KMS-11 (cell line): ENCODE results near the gene TMEM108.

Experiments
- H2AFZ ChIP-seq: fragments of 200-600 bp; sonication (generic); 2 replicates; pipeline ENCODE4 v1.6.1; 2016; ENCODE audit warnings: antibody characterized with exemption, mixed run types, low read depth
- H3K27ac ChIP-seq: fragments of 200-600 bp; sonication (generic); 2 replicates; pipeline ENCODE4 v1.6.1; 2016; ENCODE audit warnings: mild to moderate bottlenecking, mixed run types
- H3K27me3 ChIP-seq: fragments of 200-600 bp; sonication (generic); 2 replicates; pipeline ENCODE4 v1.6.1; 2017; ENCODE audit warnings: mild to moderate bottlenecking, low read depth, mixed run types, moderate library complexity; ENCODE audit not compliant: insufficient read depth
- H3K36me3 ChIP-seq: fragments of 200-600 bp; sonication (generic); 2 replicates; pipeline ENCODE4 v1.6.1; 2017; ENCODE audit warnings: mild to moderate bottlenecking, mixed run types; ENCODE audit not compliant: insufficient read depth
- H3K4me1 ChIP-seq: fragments of 200-600 bp; sonication (generic); 2 replicates; pipeline ENCODE4 v1.6.1; 2016; ENCODE audit warnings: mild to moderate bottlenecking, low read depth, mixed run types; ENCODE audit not compliant: poor library complexity, severe bottlenecking
- H3K4me2 ChIP-seq: fragments of 200-600 bp; sonication (generic); 2 replicates; pipeline ENCODE4 v1.7.0; 2016; ENCODE audit warnings: mild to moderate bottlenecking, mixed run types
- H3K4me3 ChIP-seq: fragments of 200-600 bp; sonication (generic); IDR thresholded peaks from 2 replicates; pipeline ENCODE4 v1.6.1; 2017; ENCODE audit warnings: low read depth, low read length, mixed read lengths; ENCODE audit not compliant: insufficient read depth
- H3K79me2 ChIP-seq: fragments of 200-600 bp; sonication (generic); 2 replicates; pipeline ENCODE4 v1.6.1; 2016; ENCODE audit warnings: low read depth, mixed run types; ENCODE audit not compliant: insufficient read depth
- H3K9ac ChIP-seq: fragments of 200-600 bp; sonication (generic); 2 replicates; pipeline ENCODE4 v1.6.1; 2016; ENCODE audit warnings: mild to moderate bottlenecking, mixed run types
- H4K20me1 ChIP-seq: fragments of 200-600 bp; sonication (generic); 2 replicates; pipeline ENCODE4 v1.6.1; 2016; ENCODE audit warnings: mild to moderate bottlenecking, mixed run types; ENCODE audit not compliant: insufficient read depth
- TF ChIP-seq, protein P1 (sequence below): fragments of 200-600 bp; sonication (generic); conservative IDR thresholded peaks from 2 replicates; pipeline ENCODE4 v1.6.1; 2017; ENCODE audit warnings: low read depth, mild to moderate bottlenecking, antibody characterized with exemption, low read length, moderate library complexity, mixed read lengths

The TMEM108 gene

DNA sequence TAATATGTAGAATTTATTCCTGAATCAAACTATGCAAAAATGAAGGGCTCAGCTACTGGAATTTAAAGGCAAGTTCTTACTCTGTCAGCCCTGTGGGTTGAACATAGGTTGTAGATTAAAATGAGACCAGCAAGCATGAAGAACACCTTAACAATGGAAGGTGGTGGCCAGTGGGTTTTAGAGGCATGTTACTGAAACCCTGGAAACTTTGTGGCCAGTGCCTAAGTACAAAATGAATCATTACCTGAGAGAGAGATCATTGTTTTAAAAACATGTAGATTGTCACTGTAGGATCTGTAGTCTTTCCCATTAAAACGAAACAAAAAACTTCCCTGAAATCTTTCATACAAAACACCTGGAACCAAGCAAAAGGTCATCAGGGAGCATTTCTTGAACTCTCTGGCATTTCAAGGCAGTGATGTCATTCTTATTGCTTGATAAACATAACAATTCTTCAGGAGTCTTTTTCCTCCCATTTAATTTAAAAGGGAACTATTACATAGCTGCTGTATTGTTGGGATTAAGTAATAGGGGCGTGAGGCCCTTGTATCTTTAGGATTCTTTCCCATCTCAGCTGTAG lies 51.8 kb downstream of the TMEM108 start:
- H3K4me2 ChIP-seq, result no peak overlapping the region
- no peak overlapping the region for H3K9ac ChIP-seq
- no peaks in the 10 kb centered on the region for H3K79me2 ChIP-seq
- H3K27me3 ChIP-seq, result no peaks in the 10 kb centered on the region
- no peak overlapping the region for H3K4me3 ChIP-seq
- TF ChIP-seq, protein P1, sequence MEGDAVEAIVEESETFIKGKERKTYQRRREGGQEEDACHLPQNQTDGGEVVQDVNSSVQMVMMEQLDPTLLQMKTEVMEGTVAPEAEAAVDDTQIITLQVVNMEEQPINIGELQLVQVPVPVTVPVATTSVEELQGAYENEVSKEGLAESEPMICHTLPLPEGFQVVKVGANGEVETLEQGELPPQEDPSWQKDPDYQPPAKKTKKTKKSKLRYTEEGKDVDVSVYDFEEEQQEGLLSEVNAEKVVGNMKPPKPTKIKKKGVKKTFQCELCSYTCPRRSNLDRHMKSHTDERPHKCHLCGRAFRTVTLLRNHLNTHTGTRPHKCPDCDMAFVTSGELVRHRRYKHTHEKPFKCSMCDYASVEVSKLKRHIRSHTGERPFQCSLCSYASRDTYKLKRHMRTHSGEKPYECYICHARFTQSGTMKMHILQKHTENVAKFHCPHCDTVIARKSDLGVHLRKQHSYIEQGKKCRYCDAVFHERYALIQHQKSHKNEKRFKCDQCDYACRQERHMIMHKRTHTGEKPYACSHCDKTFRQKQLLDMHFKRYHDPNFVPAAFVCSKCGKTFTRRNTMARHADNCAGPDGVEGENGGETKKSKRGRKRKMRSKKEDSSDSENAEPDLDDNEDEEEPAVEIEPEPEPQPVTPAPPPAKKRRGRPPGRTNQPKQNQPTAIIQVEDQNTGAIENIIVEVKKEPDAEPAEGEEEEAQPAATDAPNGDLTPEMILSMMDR, result no peak
- no peaks in the 10 kb centered on the region for H3K36me3 ChIP-seq
- no peaks in the 10 kb centered on the region for H4K20me1 ChIP-seq
- no peak overlapping the region for H3K27ac ChIP-seq
- no peak overlapping the region for H2AFZ ChIP-seq
- H3K4me1 ChIP-seq, result no peaks in the 10 kb centered on the region

DNA sequence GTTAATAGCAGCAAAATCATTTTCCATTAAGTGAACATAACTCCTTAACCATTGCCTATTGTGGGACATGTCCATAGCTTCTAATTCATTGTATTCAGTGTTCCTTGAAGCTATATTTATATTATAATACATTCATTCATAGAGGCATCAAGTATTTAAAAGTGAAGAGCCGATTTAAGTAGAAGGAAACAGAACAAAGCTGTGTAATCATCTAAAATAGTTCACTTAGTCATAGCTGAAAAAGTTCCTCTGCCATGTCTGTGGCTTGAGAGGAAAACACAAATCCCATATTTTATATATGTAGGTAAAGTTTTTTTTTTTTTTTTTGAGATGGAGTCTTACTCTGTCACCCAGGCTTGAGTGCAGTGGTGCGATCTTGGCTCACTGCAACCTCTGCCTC lies 54.5 kb downstream of the TMEM108 start:
- no peak overlapping the region for H2AFZ ChIP-seq

DNA sequence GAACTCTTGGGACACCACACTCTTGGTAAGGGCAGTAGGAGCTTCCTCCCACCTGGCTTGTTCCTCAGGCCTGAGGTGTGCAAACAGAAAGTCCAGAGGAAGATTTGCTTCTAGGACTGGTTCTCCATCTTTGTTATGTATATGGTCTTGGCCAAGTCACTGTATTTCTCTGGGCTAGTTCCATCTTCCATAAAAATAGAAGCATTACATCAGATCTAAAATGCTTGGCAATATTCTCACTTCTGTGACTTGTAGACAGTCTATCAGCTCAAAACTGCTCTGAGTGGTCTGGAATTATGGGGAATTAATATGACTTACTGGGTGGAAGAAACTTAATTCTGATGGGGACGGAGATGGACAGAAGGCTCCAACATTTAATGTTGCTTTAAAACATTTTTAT lies 55.2 kb downstream of the TMEM108 start:
- no peak overlapping the region for H3K27ac ChIP-seq
- no peaks in the 10 kb centered on the region for H3K36me3 ChIP-seq
- H3K4me3 ChIP-seq, result no peak overlapping the region
- H3K4me2 ChIP-seq, result no peak overlapping the region
- no peaks in the 10 kb centered on the region for H3K4me1 ChIP-seq
- no peaks in the 10 kb centered on the region for H3K27me3 ChIP-seq
- no peak overlapping the region for H3K9ac ChIP-seq
- no peaks in the 10 kb centered on the region for H3K79me2 ChIP-seq
- no peak overlapping the region for H2AFZ ChIP-seq
- TF ChIP-seq, protein P1, result no peak
- H4K20me1 ChIP-seq, result no peaks in the 10 kb centered on the region

More for the DNA sequence above, 54.5 kb downstream of the TMEM108 start:
- H3K27me3 ChIP-seq, result no peaks in the 10 kb centered on the region
- H3K4me2 ChIP-seq, result no peak overlapping the region
- TF ChIP-seq, protein P1, result no peak
- H3K4me3 ChIP-seq, result no peak overlapping the region
- H3K27ac ChIP-seq, result no peak overlapping the region
- no peak overlapping the region for H3K9ac ChIP-seq
- H3K4me1 ChIP-seq, result no peaks in the 10 kb centered on the region
- H4K20me1 ChIP-seq, result no peaks in the 10 kb centered on the region
- H3K36me3 ChIP-seq, result no peaks in the 10 kb centered on the region
- no peaks in the 10 kb centered on the region for H3K79me2 ChIP-seq

DNA sequence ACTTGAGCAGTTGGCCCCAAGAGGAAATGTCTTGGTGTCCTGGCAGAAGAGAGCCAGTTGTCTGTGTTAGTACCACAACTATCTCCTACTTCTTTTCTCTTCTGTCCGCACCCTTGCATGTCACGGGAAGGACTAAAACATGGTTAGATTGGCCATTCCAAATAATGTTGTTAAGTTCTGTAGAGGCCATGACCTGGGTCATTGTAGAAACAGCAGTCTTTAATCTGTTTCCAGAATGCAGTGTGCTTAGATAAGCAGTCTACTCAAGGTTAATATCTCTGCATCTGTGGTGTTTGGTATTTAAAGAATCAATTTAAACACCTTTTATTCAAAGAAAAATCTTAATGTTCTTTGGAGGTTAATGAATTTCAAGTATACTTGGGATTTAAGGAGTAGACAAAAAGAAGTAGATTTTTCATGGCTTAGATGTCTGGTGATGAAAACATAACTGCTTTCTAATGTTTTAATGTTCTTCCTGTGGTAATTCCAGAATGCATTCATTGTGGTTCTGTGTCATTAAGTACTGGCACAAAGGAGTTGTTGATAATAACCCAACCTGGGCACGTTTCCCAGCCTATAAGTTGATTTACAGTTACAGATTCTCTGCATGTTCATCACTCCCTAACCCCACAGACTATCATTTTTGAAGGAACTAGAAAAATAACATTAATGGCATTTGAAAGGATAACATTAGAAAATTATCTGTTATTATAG lies 58.9 kb downstream of the TMEM108 start:
- Histone ChIP-seq H3K4me3 (no peak overlapping the region), H2AFZ (no peak overlapping the region)

More for the DNA sequence above, 58.9 kb downstream of the TMEM108 start:
- Histone ChIP-seq H3K4me2 (no peak overlapping the region), H3K27me3 (no peaks in the 10 kb centered on the region), H4K20me1 (no peaks in the 10 kb centered on the region), H3K36me3 (no peaks in the 10 kb centered on the region), H3K79me2 (no peaks in the 10 kb centered on the region), H3K27ac (no peak overlapping the region), H3K4me1 (no peaks in the 10 kb centered on the region), H3K9ac (no peak overlapping the region)
- TF ChIP-seq, protein P1, result no peak
